Panc1 (cell line): Measurements from ENCODE around the gene NTM. TPM values are rescaled to one million over a fixed set of nuclear protein-coding genes. Genes with fewer than 3 reads are reported as not detected.

ENCODE experiments used
- ATAC-seq: fragments of 200-7000 bp; cut with Tn5 transposase; 2 replicates; pipeline ENCODE4 v1.9.1; 2020; ENCODE audit warnings: mild to moderate bottlenecking, moderate library complexity
- BruUV-seq: library from RNA; stranded (reverse); fragments of 400-500 nt; replicated peaks from 2 replicates; lab custom pipeline; 2021; lab: Mats Ljungman, UMichigan
- CTCF ChIA-PET: fragments of 300-600 bp; sonication (Branson Sonifier 250); formaldehyde crosslinking; loops from one replicate; lab custom pipeline; 2022; ENCODE audit warnings: antibody characterized with exemption; lab: Charles Lee
- POLR2A ChIA-PET: fragments of 300-600 bp; sonication (Branson Sonifier 250); formaldehyde crosslinking; loops from one replicate; lab custom pipeline; 2022; ENCODE audit warnings: antibody characterized with exemption; lab: Charles Lee
- DNase-seq: peaks from one replicate; pipeline ENCODE4 v3.0.0-alpha.2; 2010; ENCODE audit warnings: low read depth, low spot score
- H3K27ac ChIP-seq: 2 replicates; pipeline ENCODE4 v1.5.1; 2011; ENCODE audit warnings: mild to moderate bottlenecking, low read length, inconsistent platforms
- H3K27me3 ChIP-seq: fragments of 200-500 bp; sonication (Bioruptor generic); 2 replicates; pipeline ENCODE4 v1.6.0; 2014; ENCODE audit warnings: low read length, inconsistent platforms; ENCODE audit not compliant: control insufficient read depth, insufficient read depth
- H3K36me3 ChIP-seq: fragments of 200-500 bp; sonication (Bioruptor generic); 2 replicates; pipeline ENCODE4 v1.5.1; 2014; ENCODE audit warnings: inconsistent platforms, mild to moderate bottlenecking, low read length, moderate library complexity; ENCODE audit not compliant: control insufficient read depth, insufficient read depth
- H3K4me1 ChIP-seq: 2 replicates; pipeline ENCODE4 v1.5.1; 2011; ENCODE audit warnings: inconsistent platforms, mild to moderate bottlenecking, low read length, moderate library complexity; ENCODE audit not compliant: control insufficient read depth, insufficient read depth
- H3K4me3 ChIP-seq, 2 experiments: 2 replicates each; pipeline ENCODE4 v1.5.1; 2011 to 2012; ENCODE audit warnings: low read depth in 2 of 2, low read length in 2 of 2, mild to moderate bottlenecking in 2 of 2, inconsistent platforms in 1 of 2, moderate library complexity in 1 of 2
- H3K9me3 ChIP-seq: fragments of 200-500 bp; sonication (Bioruptor generic); 2 replicates; pipeline ENCODE4 v1.5.1; 2014; ENCODE audit warnings: low read depth, mild to moderate bottlenecking, inconsistent platforms, low read length, moderate library complexity; ENCODE audit not compliant: control insufficient read depth, insufficient read depth
- POLR2AphosphoS5 ChIP-seq: IDR thresholded peaks from 2 replicates; pipeline ENCODE4 v1.6.1; 2012; ENCODE audit warnings: mild to moderate bottlenecking, low read depth, low read length, moderate library complexity
- SIN3A ChIP-seq: IDR thresholded peaks from 2 replicates; pipeline ENCODE4 v1.6.1; 2012; ENCODE audit warnings: low read depth, mild to moderate bottlenecking, low read length, moderate library complexity, borderline replicate concordance; ENCODE audit not compliant: insufficient read depth
- TCF7L2 ChIP-seq: IDR thresholded peaks from 2 replicates; pipeline ENCODE4 v1.6.1; 2011; ENCODE audit warnings: mild to moderate bottlenecking, low read depth, low read length, inconsistent platforms
- in situ Hi-C: cut with HindIII; loops from 2 replicates; pipeline ENCODE4 v1.10.0; 2016; ENCODE audit warnings: low sequenced_read_pairs, low pct_unique_long_range_greater_than_20kb
- intact Hi-C: fragments of 100-400 bp; cut with micrococcal nuclease; formaldehyde crosslinking; loops from one replicate; pipeline ENCODE4 v1.10.0; 2022; ENCODE audit not compliant: unreplicated experiment
- total RNA-seq: library from RNA; stranded (reverse); gene quantifications from one replicate; pipeline ENCODE4 v1.2.1, GENCODE V29; 2021; ENCODE audit not compliant: unreplicated experiment
- TF ChIP-seq, protein P1 (sequence below), 2 experiments: IDR thresholded peaks; 2 replicates each; pipeline ENCODE4 v1.6.1; 2011 to 2012; ENCODE audit warnings: low read depth in 2 of 2, control low read depth in 1 of 2, low read length in 1 of 2, mild to moderate bottlenecking in 1 of 2, moderate library complexity in 1 of 2; ENCODE audit not compliant: insufficient read depth in 1 of 2
- TF ChIP-seq, protein P2 (sequence below): fragments of 450-650 bp; IDR thresholded peaks from 2 replicates; pipeline ENCODE4 v1.5.1; 2017; ENCODE audit warnings: mild to moderate bottlenecking

NTM gene
- total RNA-seq, 1 experiment from 2014 or later = 0.10 TPM

DNA sequence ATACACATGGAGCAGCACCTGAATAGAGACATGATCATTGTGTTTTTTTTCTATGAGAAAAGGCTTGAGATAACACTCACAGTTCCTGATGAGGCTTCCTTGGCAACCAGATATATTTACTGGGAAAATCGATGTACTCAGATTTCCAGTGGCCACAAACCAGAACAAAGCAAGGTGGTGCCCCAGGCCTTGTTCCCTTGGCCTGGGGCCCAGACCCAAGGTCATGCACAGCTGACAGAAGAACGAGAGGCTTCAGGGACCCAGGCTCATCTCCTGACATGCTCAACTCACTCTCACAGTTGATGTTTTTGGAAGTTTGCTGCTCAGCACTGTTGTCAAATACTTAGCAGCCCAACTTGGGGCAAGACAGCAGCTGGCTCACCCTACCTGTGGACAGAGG is 281.8 kb downstream of the NTM start:
- in situ Hi-C loops = no loop called here
- CTCF ChIA-PET = no interaction called here
- no TSS peak for BruUV-seq

DNA sequence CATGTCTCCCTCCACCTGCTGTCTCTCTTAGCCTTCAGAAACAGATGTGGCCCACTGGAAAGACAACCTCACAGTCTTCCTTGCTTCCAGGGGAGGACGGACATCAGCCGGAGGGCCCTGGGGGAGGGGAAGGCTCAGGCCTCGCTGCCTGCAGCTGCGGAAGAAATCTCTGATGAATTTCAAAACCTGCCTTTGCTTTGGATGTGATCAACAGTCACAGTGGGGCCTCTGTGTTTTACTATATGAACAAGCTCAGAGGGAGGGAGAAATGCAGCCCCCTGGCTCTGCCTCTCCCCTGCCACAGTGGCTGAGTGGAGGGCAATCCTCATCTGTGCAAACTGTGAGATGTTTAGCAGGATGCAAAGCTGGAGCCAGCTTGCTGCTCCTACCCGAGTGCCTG is 282.8 kb downstream of the NTM start:
- no peaks in the 10 kb centered on the region for H3K36me3 ChIP-seq
- H3K27ac ChIP-seq = no peak overlapping the region
- H3K27me3 ChIP-seq = peaks cover 13% of the 10 kb centered on the region
- no peaks in the 10 kb centered on the region for H3K4me1 ChIP-seq
- no peaks in the 10 kb centered on the region for H3K9me3 ChIP-seq
- ATAC-seq = no peak
- H3K4me3 ChIP-seq = no peak overlapping the region
- in situ Hi-C loops (no loop called here), intact Hi-C loops (no loop called here)
- DNase-seq = no peak
- POLR2A ChIA-PET = no interaction called here
- BruUV-seq = no TSS peak
- TF ChIP-seq, protein P1, sequence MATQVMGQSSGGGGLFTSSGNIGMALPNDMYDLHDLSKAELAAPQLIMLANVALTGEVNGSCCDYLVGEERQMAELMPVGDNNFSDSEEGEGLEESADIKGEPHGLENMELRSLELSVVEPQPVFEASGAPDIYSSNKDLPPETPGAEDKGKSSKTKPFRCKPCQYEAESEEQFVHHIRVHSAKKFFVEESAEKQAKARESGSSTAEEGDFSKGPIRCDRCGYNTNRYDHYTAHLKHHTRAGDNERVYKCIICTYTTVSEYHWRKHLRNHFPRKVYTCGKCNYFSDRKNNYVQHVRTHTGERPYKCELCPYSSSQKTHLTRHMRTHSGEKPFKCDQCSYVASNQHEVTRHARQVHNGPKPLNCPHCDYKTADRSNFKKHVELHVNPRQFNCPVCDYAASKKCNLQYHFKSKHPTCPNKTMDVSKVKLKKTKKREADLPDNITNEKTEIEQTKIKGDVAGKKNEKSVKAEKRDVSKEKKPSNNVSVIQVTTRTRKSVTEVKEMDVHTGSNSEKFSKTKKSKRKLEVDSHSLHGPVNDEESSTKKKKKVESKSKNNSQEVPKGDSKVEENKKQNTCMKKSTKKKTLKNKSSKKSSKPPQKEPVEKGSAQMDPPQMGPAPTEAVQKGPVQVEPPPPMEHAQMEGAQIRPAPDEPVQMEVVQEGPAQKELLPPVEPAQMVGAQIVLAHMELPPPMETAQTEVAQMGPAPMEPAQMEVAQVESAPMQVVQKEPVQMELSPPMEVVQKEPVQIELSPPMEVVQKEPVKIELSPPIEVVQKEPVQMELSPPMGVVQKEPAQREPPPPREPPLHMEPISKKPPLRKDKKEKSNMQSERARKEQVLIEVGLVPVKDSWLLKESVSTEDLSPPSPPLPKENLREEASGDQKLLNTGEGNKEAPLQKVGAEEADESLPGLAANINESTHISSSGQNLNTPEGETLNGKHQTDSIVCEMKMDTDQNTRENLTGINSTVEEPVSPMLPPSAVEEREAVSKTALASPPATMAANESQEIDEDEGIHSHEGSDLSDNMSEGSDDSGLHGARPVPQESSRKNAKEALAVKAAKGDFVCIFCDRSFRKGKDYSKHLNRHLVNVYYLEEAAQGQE (IDR thresholded peaks at IDR 0.05; ENCODE audit: insufficient read depth in 1 of 2, low read depth in 2 of 2, low read length in 1 of 2) = no peak
- TF ChIP-seq SIN3A = no peak
- TF ChIP-seq TCF7L2 = no peak
- TF ChIP-seq, protein P2, sequence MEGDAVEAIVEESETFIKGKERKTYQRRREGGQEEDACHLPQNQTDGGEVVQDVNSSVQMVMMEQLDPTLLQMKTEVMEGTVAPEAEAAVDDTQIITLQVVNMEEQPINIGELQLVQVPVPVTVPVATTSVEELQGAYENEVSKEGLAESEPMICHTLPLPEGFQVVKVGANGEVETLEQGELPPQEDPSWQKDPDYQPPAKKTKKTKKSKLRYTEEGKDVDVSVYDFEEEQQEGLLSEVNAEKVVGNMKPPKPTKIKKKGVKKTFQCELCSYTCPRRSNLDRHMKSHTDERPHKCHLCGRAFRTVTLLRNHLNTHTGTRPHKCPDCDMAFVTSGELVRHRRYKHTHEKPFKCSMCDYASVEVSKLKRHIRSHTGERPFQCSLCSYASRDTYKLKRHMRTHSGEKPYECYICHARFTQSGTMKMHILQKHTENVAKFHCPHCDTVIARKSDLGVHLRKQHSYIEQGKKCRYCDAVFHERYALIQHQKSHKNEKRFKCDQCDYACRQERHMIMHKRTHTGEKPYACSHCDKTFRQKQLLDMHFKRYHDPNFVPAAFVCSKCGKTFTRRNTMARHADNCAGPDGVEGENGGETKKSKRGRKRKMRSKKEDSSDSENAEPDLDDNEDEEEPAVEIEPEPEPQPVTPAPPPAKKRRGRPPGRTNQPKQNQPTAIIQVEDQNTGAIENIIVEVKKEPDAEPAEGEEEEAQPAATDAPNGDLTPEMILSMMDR = no peak
- CTCF ChIA-PET = interaction anchor here (0.7 kb wide), 1 partner anchor 1411 kb away, joined by 3 read pairs; no protein-coding TSS in a partner anchor

More for the DNA sequence above, 281.8 kb downstream of the NTM start:
- intact Hi-C loops = no loop called here
- Histone ChIP-seq H3K4me3 (no peak overlapping the region), H3K27me3 (peaks cover 11% of the 10 kb centered on the region), H3K36me3 (no peaks in the 10 kb centered on the region), H3K27ac (no peak overlapping the region), H3K9me3 (no peaks in the 10 kb centered on the region), H3K4me1 (no peaks in the 10 kb centered on the region)
- no peak for DNase-seq
- TF ChIP-seq, protein P2 = no peak
- TF ChIP-seq SIN3A = no peak
- no peak for TF ChIP-seq POLR2AphosphoS5
- no peak for TF ChIP-seq TCF7L2
- TF ChIP-seq, protein P1 (IDR thresholded peaks at IDR 0.05; ENCODE audit: insufficient read depth in 1 of 2, low read depth in 2 of 2, low read length in 1 of 2) = no peak
- no peak for ATAC-seq
- POLR2A ChIA-PET = interaction anchor here (0.6 kb wide), 1 partner anchor 470 kb away, joined by 4 read pairs; no protein-coding TSS in a partner anchor
